ENCODE measurements around the gene CDKN1C.
"Not testable (repeated sequence)": the region's sequence is repeated elsewhere in the genome, so short reads cannot be mapped to it uniquely, and the experiment has no call there.

Gene CDKN1C

GRCh38 chr11:2922655-2923054, 37.1 kb upstream of the CDKN1C start:
- DNase-seq: no peak

GRCh38 chr11:2921742-2922493, 36.3 kb upstream of the CDKN1C start:
- no peak for DNase-seq

- DNase-seq: no peak
These were observed 35.7 kb upstream of the CDKN1C start for GRCh38 chr11:2921261-2921660.

GRCh38 chr11:2920343-2920742, 34.8 kb upstream of the CDKN1C start:
- no peak for DNase-seq

GRCh38 chr11:2919837-2920236, 34.3 kb upstream of the CDKN1C start:
- DNase-seq: no peak

- no peak for DNase-seq
These were observed 33.6 kb upstream of the CDKN1C start for GRCh38 chr11:2919188-2919587.

GRCh38 chr11:2917842-2918490, 32.4 kb upstream of the CDKN1C start:
- no peak for DNase-seq

- no peak for DNase-seq
These were observed 31.5 kb upstream of the CDKN1C start for GRCh38 chr11:2916892-2917645.

GRCh38 chr11:2916114-2916891, 30.7 kb upstream of the CDKN1C start:
- no peak for DNase-seq

- DNase-seq: no peak
These were observed 29.9 kb upstream of the CDKN1C start for GRCh38 chr11:2915473-2915872.

GRCh38 chr11:2914455-2915195, 29.1 kb upstream of the CDKN1C start:
- DNase-seq: peak; percentile 49

GRCh38 chr11:2913776-2914175, 28.2 kb upstream of the CDKN1C start:
- no peak for DNase-seq

- no peak for DNase-seq
These were observed 27.4 kb upstream of the CDKN1C start for GRCh38 chr11:2913019-2913431.

GRCh38 chr11:2912498-2912897, 26.9 kb upstream of the CDKN1C start:
- DNase-seq: no peak

- DNase-seq: no peak
These were observed 26.3 kb upstream of the CDKN1C start for GRCh38 chr11:2911785-2912391.

- no peak for DNase-seq
These were observed 25.7 kb upstream of the CDKN1C start for GRCh38 chr11:2911088-2911784.

GRCh38 chr11:2910401-2910955, 24.9 kb upstream of the CDKN1C start:
- no peak for DNase-seq

GRCh38 chr11:2909133-2909902, 23.7 kb upstream of the CDKN1C start:
- DNase-seq: no peak

- no peak for DNase-seq
These were observed 22.6 kb upstream of the CDKN1C start for GRCh38 chr11:2908130-2908529.

- DNase-seq: not testable (repeated sequence)
These were observed 19.7 kb upstream of the CDKN1C start for GRCh38 chr11:2905299-2905698.
